HG03520 (cell line): Measurements from ENCODE around the gene ATP6V0E1.

Experiments used
- ATAC-seq: cut with Tn5 transposase; IDR thresholded peaks from one replicate; pipeline ENCODE4 v1.9.1; 2021; ENCODE audit warnings: mild to moderate bottlenecking, moderate library complexity; ENCODE audit not compliant: unreplicated experiment

The ATP6V0E1 gene

DNA sequence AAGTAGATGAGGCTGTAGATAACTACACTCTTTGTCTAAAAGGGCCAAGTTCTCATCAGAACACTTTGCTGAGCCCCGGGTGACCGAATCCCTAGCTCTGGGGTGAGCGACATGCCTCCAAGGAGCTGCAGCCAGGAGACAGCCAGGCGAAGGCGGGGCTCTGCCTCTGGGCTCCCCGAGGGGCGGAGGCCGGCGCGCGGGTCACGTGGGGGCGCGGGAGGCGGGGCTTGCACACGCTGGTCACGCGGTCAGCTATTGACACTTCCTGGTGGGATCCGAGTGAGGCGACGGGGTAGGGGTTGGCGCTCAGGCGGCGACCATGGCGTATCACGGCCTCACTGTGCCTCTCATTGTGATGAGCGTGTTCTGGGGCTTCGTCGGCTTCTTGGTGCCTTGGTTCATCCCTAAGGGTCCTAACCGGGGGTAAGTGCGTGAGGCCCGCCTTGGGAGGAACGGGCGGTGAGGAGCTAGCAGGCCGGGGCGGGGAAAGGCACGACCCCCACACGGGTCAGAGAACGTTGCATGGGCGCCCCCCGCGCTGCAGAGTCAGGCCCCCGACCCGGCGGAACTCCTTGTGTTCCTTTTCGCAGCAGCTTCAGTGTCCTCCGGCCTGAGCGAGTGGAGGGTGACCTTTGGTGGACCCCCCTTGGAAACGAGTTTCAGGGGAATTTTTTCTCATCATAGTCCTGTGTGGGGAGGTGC is at the start of gene ATP6V0E1:
Gene ATP6V0E1 (plus strand): TSS at position 230 of the 702 bp plus-strand sequence. CDS start 90 bp downstream, at position 320.
- peak; percentile 87 for ATAC-seq

DNA sequence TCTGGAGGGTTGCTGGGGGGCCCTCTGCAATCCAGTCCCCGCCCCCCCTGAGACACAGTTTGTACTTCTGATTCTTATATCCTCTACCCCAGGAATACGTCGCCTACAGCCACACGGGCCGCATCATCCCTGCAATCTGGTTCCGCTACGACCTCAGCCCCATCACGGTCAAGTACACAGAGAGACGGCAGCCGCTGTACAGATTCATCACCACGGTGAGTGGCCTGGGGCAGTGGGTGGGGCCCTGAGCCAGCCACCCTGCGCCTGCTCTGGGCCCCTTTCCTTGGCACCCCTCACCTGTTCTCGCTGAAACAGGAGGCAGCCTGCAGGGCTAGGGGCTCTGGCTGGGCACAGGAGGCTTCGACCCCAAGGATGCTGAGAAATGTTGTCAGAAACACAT is 48.5 kb upstream of the ATP6V0E1 start:
- ATAC-seq, result no peak

GRCh38 chr5:172936401-172936800 is 47.2 kb upstream of the ATP6V0E1 start:
- ATAC-seq, result no peak

- ATAC-seq, result no peak
These were observed 44.5 kb upstream of the ATP6V0E1 start for GRCh38 chr5:172939071-172939470.

GRCh38 chr5:172939611-172940267 is 43.8 kb upstream of the ATP6V0E1 start:
- ATAC-seq, result no peak

DNA sequence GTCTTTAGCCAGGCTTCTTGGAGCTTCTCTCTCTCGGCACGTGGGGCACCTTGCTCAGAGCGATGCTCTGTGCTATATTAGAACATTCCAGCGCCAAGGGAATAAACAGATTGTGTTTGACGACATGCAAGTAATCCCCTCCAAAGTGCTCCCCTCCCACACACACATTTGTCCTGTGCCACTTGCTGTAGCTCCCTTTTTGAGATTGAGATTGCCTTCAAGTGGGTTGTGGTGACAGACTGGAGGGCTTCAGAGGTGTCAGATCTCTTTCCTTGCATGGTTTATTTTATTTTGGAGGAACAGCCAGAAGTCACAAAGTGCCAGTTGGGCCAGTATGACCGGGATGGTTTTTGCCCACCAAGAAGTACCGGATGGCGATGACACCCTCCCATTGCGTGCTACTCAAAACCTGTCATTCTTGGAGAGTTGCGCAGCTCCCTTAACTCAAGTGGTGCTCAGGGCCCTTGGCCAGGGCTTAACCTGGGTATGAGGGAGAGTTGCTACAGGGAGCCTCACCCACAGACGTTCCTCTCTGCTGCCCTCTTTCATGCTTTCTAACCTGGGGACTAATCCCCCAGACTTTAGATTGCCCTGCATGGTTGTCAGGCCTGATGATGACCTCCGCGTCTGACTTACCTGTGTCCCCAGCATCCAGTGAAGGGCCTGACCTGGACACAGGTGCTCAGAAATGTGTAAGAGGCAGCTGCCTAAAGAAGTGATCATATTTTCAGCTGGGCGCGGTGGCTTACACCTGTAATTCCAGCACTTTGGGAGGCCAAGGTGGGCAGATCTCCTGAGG is 43.1 kb upstream of the ATP6V0E1 start:
- ATAC-seq, result no peak

DNA sequence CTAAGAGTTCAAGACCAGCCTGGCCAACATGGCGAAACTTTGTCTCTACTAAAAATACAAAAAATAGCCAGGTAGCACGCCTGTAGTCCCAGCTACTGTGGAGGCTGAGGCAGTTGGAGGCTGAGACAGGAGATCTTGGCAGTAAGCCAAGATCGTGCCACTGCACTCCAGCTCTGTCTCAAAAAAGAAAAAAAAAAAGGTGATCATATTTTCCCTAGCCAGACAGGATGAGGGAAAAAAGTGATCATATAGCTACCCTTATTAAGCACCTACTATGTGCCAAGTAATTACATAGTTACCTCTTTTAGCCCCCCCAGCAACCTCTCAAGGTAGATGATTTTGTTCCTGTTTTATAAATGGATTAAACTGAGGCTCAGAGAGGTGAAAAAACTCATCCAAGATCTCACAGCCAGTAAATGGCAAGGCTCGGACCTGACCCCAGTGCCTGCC is 42.5 kb upstream of the ATP6V0E1 start:
- no peak for ATAC-seq

GRCh38 chr5:172942556-172942955 is 41.0 kb upstream of the ATP6V0E1 start:
- no peak for ATAC-seq

- no peak for ATAC-seq
These were observed 40.2 kb upstream of the ATP6V0E1 start for GRCh38 chr5:172943283-172943841.

DNA sequence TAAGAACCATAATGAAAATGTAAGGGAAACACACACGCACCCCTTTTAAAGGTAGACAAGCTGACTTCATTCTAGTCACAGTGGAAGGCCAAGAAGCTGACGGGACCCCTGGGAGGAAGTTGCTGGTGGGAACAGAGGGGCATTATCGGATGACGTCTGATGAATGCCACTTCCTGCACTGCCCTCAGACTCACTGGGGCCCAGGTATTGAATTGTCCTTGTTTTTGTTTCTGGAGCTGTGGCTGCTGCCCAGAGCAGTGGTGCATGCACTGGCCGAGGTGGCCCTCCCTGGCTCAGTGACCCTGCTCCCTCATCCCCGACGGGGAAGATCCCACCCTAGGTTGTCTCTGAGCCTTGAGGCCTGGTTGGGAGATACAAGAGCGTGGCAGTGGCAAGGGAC is 39.7 kb upstream of the ATP6V0E1 start:
- no peak for ATAC-seq

DNA sequence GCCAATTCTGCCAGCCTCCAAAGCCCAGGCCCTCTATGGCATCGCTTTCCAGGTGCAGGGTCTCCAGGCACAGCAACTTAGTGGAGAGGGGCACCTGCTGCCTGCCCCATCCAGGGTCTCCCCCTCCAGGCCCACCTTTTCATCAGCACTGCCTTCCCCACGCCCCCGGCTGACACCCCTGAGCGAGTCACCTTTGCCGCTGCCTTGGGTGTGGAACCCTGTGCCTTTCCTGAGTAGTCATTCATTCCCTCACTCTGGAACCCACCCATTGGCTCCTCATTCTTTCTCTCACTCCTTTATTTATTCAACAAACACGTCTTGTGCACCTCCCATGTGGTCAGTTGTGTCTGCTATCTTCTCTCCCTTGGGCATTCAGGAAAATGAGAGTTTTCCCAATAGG is 38.8 kb upstream of the ATP6V0E1 start:
- ATAC-seq, result no peak

- ATAC-seq, result no peak
These were observed 38.4 kb upstream of the ATP6V0E1 start for GRCh38 chr5:172945151-172945550.

GRCh38 chr5:172946146-172946545 is 37.4 kb upstream of the ATP6V0E1 start:
- no peak for ATAC-seq

GRCh38 chr5:172949426-172949825 is 34.1 kb upstream of the ATP6V0E1 start:
- ATAC-seq, result no peak

DNA sequence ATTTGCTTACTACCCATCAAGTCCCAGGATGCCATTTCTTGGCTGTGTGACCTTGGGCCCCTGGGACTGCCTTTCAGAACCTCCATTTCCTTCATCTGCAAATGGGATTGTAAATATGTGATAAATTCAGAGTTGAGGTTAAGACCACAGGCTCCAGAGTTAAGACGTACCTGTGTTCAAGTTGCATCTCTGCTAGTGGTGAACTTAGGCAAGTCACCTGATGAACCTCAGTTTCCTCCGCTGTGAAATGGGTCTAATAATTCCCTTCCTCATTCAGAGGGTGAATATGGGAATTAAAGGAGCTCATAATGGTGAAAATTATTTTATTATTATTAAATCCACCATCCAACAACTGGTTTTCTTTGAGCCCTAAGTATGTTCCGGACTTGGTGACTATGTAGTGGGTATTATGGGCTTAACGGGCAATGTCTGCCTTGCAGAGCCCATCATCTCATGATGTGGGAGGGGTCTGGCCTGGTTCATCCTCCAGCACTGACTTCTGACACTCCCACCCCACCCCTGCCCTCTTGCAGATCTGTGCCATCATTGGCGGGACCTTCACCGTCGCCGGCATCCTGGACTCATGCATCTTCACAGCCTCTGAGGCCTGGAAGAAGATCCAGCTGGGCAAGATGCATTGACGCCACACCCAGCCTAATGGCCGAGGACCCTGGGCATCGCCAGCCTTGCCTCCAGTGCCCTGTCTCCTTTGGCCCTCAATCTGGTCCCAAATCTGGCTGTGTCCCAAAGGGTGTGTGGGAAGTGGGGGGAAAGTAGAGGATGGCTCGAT is 33.2 kb upstream of the ATP6V0E1 start:
- no peak for ATAC-seq

- no peak for ATAC-seq
These were observed 32.1 kb upstream of the ATP6V0E1 start for GRCh38 chr5:172951371-172952033.

- no peak for ATAC-seq
These were observed 31.5 kb upstream of the ATP6V0E1 start for GRCh38 chr5:172952034-172952511.

- ATAC-seq, result no peak
These were observed 29.5 kb upstream of the ATP6V0E1 start for GRCh38 chr5:172953776-172954675.

- no peak for ATAC-seq
These were observed 28.8 kb upstream of the ATP6V0E1 start for GRCh38 chr5:172954751-172955159.
